Measurements from ENCODE around the gene HEATR5A. TPM values are rescaled to one million over a fixed set of nuclear protein-coding genes. Genes with fewer than 3 reads are reported as not detected.

HEATR5A gene
- total and polyA plus RNA-seq, 2 donors from 2014 or later: 8.0 to 30.4 TPM

DNA sequence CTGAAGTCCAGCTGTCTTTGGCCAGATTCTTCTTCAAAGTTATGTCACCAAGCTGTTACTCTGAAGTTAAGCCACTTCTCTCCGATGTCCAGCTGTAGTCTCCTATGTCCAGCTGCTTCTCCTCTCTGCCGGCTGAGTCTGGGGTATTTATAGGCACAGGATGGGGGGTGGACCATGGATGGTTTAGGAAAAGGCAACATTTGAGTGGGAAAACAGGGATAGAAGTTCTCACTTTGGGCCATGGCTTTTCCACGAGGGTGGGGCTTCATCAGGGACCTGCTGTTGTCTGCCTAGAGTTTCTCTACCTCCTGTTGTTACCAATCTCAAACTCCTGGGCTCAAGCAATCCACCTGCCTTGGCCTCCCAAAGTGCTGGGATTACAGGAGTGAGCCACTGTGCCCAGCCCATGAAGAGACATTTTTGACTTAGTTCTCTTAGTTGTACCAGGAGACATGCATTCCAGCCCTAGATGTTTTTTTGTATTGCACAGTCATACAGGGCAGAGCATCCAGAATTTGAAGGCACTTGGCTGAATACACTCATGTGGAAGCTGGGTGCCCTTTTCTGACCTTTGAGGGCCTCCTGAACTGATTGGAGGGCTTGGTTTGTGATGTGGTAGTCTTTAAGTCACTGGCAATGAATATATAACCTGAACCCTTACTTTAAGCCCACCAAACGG, 132.9 kb downstream of the HEATR5A start:
- TF ChIP-seq, protein P1, sequence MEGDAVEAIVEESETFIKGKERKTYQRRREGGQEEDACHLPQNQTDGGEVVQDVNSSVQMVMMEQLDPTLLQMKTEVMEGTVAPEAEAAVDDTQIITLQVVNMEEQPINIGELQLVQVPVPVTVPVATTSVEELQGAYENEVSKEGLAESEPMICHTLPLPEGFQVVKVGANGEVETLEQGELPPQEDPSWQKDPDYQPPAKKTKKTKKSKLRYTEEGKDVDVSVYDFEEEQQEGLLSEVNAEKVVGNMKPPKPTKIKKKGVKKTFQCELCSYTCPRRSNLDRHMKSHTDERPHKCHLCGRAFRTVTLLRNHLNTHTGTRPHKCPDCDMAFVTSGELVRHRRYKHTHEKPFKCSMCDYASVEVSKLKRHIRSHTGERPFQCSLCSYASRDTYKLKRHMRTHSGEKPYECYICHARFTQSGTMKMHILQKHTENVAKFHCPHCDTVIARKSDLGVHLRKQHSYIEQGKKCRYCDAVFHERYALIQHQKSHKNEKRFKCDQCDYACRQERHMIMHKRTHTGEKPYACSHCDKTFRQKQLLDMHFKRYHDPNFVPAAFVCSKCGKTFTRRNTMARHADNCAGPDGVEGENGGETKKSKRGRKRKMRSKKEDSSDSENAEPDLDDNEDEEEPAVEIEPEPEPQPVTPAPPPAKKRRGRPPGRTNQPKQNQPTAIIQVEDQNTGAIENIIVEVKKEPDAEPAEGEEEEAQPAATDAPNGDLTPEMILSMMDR (IDR thresholded peaks at IDR 0.05; ENCODE audit: borderline replicate concordance, extremely low read depth, insufficient read depth): no peak
- Histone ChIP-seq H3K9ac (ENCODE audit: low read length in 3 of 3) (no peak overlapping the region), H3K4me3 (ENCODE audit: low read length in 3 of 3) (no peak overlapping the region), H3K36me3 (ENCODE audit: control insufficient read depth in 2 of 3, insufficient read depth in 3 of 3, low read length in 3 of 3) (no peaks in the 10 kb centered on the region), H3K9me3 (ENCODE audit: control insufficient read depth in 2 of 3, insufficient read depth in 1 of 3, low read length in 3 of 3) (no peaks in the 10 kb centered on the region), H3K4me1 (ENCODE audit: control insufficient read depth in 2 of 3, insufficient read depth in 2 of 3, low read depth in 1 of 3, low read length in 3 of 3) (no peaks in the 10 kb centered on the region), H3K27ac (ENCODE audit: low read depth in 2 of 2, low read length in 2 of 2) (no peak overlapping the region), H3K27me3 (ENCODE audit: control insufficient read depth, insufficient read depth, low read length) (no peaks in the 10 kb centered on the region)
- DNase-seq: no peak
- no peak for FAIRE-seq
- intact Hi-C loops (cut with DNase I): no loop called here

GRCh38 chr14:31286456-31287293, 133.7 kb downstream of the HEATR5A start:
- Histone ChIP-seq H3K4me3 (ENCODE audit: low read length in 3 of 3) (no peak overlapping the region), H3K27ac (ENCODE audit: low read depth in 2 of 2, low read length in 2 of 2) (no peak overlapping the region), H3K36me3 (ENCODE audit: control insufficient read depth in 2 of 3, insufficient read depth in 3 of 3, low read length in 3 of 3) (no peaks in the 10 kb centered on the region), H3K9me3 (ENCODE audit: control insufficient read depth in 2 of 3, insufficient read depth in 1 of 3, low read length in 3 of 3) (no peaks in the 10 kb centered on the region), H3K9ac (ENCODE audit: low read length in 3 of 3) (no peak overlapping the region), H3K4me1 (ENCODE audit: control insufficient read depth in 2 of 3, insufficient read depth in 2 of 3, low read depth in 1 of 3, low read length in 3 of 3) (no peaks in the 10 kb centered on the region), H3K27me3 (ENCODE audit: control insufficient read depth, insufficient read depth, low read length) (no peaks in the 10 kb centered on the region)
- TF ChIP-seq, protein P1 (IDR thresholded peaks at IDR 0.05; ENCODE audit: borderline replicate concordance, extremely low read depth, insufficient read depth): peak; percentile 13
- intact Hi-C loops (cut with DNase I): no loop called here
- DNase-seq: no peak
- no peak for FAIRE-seq

GRCh38 chr14:31283578-31284252, 136.6 kb downstream of the HEATR5A start:
- no peaks in the 10 kb centered on the region for H3K36me3 ChIP-seq (ENCODE audit: control insufficient read depth in 2 of 3, insufficient read depth in 3 of 3, low read length in 3 of 3)

More at GRCh38 chr14:31283578-31284252, 136.6 kb downstream of the HEATR5A start:
- no peak overlapping the region for H3K9ac ChIP-seq (ENCODE audit: low read length in 3 of 3)
- intact Hi-C loops (cut with DNase I): no loop called here
- no peak overlapping the region for H3K27ac ChIP-seq (ENCODE audit: low read depth in 2 of 2, low read length in 2 of 2)
- H3K27me3 ChIP-seq (ENCODE audit: control insufficient read depth, insufficient read depth, low read length): no peaks in the 10 kb centered on the region
- no peaks in the 10 kb centered on the region for H3K4me1 ChIP-seq (ENCODE audit: control insufficient read depth in 2 of 3, insufficient read depth in 2 of 3, low read depth in 1 of 3, low read length in 3 of 3)
- no peaks in the 10 kb centered on the region for H3K9me3 ChIP-seq (ENCODE audit: control insufficient read depth in 2 of 3, insufficient read depth in 1 of 3, low read length in 3 of 3)
- DNase-seq (no peak), FAIRE-seq (no peak)
- no peak overlapping the region for H3K4me3 ChIP-seq (ENCODE audit: low read length in 3 of 3)
- TF ChIP-seq, protein P1 (IDR thresholded peaks at IDR 0.05; ENCODE audit: borderline replicate concordance, extremely low read depth, insufficient read depth): no peak

Data from kidney (tissue), 14 donors.